ENCODE data around the gene MYOZ3.

Gene MYOZ3

DNA sequence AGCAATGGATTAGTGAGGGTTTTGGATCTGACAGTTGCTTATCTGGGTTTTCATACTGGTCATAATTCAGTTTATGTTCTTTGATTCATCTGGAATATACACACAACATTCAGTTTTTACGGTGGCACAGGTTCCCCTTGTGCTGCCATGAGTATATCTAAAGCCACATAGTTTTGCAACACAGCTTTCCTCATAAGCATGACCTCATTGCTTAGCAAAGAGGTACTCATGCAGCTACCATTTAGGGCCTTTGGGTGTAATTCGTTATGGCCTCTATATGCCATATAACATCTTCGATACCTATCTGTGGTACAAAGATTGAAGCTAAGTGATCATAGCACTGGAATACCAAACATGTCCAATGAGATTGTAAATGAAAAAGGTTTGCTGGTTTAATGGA lies 42.7 kb downstream of the MYOZ3 start:
- no peak for DNase-seq (ENCODE audit: low read depth)

DNA sequence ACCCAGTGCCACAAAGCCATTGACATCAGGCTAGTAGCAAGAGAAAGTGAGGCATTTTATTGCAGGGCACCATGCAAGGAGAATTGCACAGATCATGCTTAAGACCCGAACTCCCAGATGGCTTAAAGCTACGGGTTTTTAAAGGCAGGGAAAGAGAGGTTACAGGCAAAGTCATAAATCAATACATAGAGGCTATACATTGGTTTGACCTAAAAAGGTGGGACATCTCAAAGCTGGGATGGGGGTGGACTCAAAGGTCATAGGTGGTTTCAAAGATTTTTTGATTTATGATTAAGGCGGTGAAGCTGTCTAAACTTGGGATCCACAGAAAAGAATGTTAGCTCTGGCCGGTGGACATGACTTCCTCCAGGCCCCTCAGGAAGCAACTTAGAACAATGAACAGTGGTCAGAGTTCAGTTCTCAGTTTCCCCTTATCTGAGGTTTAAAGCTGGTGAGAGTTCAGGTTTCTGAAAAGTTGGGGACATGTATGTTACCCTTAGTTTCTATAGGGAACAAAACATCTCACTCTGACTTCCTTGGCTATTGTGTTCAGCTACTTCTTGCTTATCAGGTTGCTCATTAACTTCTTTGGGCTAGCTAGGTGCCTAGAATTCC lies 45.8 kb downstream of the MYOZ3 start:
- DNase-seq (ENCODE audit: low read depth): no peak

DNA sequence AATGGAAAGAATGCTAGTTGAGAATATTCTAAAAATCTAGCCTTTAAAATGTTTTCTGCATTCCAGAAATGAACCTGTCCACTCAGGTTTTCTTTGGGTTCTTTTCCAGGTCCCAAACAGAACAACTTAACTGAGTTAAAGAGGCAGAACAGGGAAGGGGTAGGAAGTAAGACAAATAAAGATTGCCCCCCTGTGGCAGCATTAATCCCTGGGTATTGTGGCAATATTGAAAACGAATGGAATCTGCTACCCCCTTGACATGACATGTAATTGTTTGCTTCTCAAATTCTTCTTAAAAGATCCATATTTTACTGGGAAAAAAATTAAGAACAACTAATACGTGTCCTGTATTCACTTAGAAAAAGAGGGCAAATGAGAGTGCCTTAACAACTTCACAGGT lies 49.1 kb downstream of the MYOZ3 start:
- no peak for DNase-seq (ENCODE audit: low read depth)

DNA sequence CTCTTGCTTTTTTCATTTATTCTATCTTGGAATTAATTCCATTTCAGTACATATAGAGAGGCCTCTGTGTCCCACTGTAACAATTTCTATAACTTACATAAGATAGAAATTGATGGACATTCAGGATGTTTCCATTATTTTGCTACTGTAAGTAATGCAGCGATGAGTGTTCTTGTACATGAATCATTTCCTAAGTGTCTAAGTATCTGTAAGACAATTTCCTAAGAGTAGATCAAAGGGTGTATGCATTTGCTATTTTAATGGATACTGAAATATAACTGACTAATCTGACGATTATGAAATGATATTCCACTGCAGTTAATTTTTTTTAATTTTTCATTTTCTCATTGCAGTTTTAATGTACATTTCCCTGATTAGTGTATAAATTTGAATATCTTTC lies 62.8 kb downstream of the MYOZ3 start:
- no peak for DNase-seq (ENCODE audit: low read depth)
